Calu3 (cell line): ENCODE data around the gene HSPB1. TPM values are rescaled to one million over a fixed set of nuclear protein-coding genes. Genes with fewer than 3 reads are reported as not detected.

Experiments used
- BruUV-seq: library from RNA; stranded (reverse); fragments of 400-500 nt; replicated peaks from 2 replicates; lab custom pipeline; 2021; lab: Mats Ljungman, UMichigan
- CTCF ChIA-PET: fragments of 300-600 bp; sonication (Branson Sonifier 250); formaldehyde crosslinking; loops from one replicate; lab custom pipeline; 2022; ENCODE audit warnings: antibody characterized with exemption; lab: Charles Lee
- DNase-seq: peaks from one replicate; pipeline ENCODE4 v3.0.0; 2022
- H3K27ac Mint-ChIP-seq: one replicate; pipeline ENCODE4 v1.8.0; 2022; ENCODE audit warnings: mixed read lengths; ENCODE audit not compliant: unreplicated experiment
- H3K27me3 Mint-ChIP-seq: one replicate; pipeline ENCODE4 v1.8.0; 2022; ENCODE audit warnings: mixed read lengths; ENCODE audit not compliant: unreplicated experiment
- H3K36me3 Mint-ChIP-seq: one replicate; pipeline ENCODE4 v1.8.0; 2022; ENCODE audit warnings: mild to moderate bottlenecking, moderate library complexity, mixed read lengths; ENCODE audit not compliant: insufficient read depth, unreplicated experiment
- H3K4me1 Mint-ChIP-seq: one replicate; pipeline ENCODE4 v1.8.0; 2022; ENCODE audit warnings: mild to moderate bottlenecking, low read depth, mixed read lengths; ENCODE audit not compliant: unreplicated experiment
- H3K4me3 Mint-ChIP-seq: one replicate; pipeline ENCODE4 v1.8.0; 2022; ENCODE audit warnings: mild to moderate bottlenecking, low read depth, moderate library complexity, mixed read lengths; ENCODE audit not compliant: unreplicated experiment
- H3K9me3 Mint-ChIP-seq: one replicate; pipeline ENCODE4 v1.8.0; 2022; ENCODE audit warnings: low read depth, mixed read lengths; ENCODE audit not compliant: unreplicated experiment
- intact Hi-C: fragments of 100-400 bp; cut with micrococcal nuclease; formaldehyde crosslinking; loops from one replicate; pipeline ENCODE4 v1.10.0; 2022; ENCODE audit not compliant: unreplicated experiment
- total RNA-seq: library from RNA; stranded (reverse); gene quantifications from 2 replicates; pipeline ENCODE4 v1.2.3, GENCODE V29; 2022
- TF ChIP-seq, protein P1 (sequence below): fragments of 200-600 bp; IDR thresholded peaks from one replicate; pipeline ENCODE4 v1.8.0; 2022; ENCODE audit warnings: antibody characterized with exemption; ENCODE audit not compliant: unreplicated experiment

The HSPB1 gene
- total RNA-seq, 1 experiment from 2014 or later, result 72.7 TPM

DNA sequence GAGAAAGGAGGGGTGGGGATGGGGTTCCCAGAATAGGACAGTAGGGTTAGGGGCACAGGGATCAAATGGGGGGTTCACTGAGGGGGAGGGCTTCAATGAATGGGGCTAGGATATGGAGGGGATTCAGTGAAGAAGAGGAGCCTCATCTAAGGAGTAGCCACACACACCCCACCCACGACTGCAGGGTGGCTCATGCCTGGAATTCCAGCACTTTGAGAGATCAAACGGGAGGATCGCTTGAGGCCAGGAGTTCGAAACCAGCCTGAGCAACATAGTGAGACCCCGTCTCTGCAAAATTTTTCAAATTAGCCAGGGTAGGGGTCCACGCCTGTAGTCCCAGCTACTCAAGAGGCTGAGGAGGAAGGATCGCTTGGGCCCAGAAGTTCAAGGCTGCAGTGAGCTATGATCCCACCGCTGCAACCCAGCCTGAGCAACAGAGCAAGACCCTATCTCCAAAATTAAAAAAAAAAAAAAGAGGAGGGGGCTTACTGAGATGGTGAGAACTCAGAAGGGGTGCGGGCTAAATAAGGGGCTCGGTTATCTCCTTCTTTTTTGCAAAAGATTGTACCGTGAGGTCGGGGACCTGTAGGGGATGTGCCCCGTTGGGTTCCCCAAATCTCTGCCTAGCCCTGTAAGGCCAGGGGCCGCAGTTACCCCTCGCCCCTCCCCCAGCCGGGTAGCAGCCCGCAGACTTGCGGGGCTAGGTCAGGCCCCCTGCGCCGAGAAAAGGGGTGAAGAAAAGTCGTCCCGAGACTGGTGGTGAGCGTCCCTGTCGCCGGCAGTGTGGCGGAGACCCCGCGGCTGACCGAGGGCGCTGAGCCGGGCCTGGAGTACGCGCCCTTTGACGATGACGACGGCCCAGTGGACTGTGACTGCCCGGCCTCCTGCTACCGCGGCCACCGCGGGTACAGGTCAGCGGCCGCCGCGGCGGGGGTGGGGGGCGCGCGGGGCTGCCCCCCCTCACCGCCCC, 43.1 kb upstream of the HSPB1 start:
- Mint-ChIP-seq H3K4me3 (no peak overlapping the region), H3K9me3 (no peaks in the 10 kb centered on the region), H3K27me3 (peaks cover 49% of the 10 kb centered on the region), H3K36me3 (no peaks in the 10 kb centered on the region), H3K4me1 (no peaks in the 10 kb centered on the region), H3K27ac (no peak overlapping the region)
- TF ChIP-seq, protein P1, sequence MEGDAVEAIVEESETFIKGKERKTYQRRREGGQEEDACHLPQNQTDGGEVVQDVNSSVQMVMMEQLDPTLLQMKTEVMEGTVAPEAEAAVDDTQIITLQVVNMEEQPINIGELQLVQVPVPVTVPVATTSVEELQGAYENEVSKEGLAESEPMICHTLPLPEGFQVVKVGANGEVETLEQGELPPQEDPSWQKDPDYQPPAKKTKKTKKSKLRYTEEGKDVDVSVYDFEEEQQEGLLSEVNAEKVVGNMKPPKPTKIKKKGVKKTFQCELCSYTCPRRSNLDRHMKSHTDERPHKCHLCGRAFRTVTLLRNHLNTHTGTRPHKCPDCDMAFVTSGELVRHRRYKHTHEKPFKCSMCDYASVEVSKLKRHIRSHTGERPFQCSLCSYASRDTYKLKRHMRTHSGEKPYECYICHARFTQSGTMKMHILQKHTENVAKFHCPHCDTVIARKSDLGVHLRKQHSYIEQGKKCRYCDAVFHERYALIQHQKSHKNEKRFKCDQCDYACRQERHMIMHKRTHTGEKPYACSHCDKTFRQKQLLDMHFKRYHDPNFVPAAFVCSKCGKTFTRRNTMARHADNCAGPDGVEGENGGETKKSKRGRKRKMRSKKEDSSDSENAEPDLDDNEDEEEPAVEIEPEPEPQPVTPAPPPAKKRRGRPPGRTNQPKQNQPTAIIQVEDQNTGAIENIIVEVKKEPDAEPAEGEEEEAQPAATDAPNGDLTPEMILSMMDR, result no peak
- DNase-seq, result no peak
- intact Hi-C loops, result no loop called here
- no TSS peak for BruUV-seq
- CTCF ChIA-PET, result interaction anchor here (0.6 to 0.7 kb wide), 2 partner anchors 55 to 402 kb away, joined by 3 to 6 read pairs; no protein-coding TSS in a partner anchor

DNA sequence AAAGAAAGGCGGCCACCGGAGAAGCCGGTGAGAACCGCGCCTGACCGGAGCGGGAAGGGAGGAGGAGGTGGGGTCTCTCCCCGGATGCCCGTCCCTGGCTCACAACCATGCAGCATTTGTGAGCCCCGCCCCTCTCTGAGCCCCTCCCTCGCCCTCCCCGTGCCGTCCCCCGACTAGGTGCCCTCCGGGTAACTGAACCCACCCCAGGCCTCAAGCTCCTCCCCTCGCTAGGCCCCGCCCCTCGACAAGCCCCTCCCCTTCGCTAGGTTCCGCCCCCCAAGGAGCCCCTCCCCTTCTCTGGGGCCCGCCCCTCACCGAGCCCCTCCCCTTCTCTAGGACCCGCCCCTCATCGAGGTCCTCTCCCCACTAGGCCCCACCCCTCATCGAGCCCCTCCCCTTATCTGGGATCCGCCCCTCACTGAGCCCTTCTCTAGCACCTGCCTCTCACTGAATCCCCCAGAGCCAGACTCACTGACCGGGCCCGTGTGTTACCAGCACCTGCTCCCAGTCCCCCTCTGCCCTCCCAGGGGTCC, 42.2 kb upstream of the HSPB1 start:
- no TSS peak for BruUV-seq
- H3K9me3 Mint-ChIP-seq, result no peaks in the 10 kb centered on the region
- TF ChIP-seq, protein P1, result no peak
- peaks cover 41% of the 10 kb centered on the region for H3K27me3 Mint-ChIP-seq
- no peaks in the 10 kb centered on the region for H3K4me1 Mint-ChIP-seq
- CTCF ChIA-PET, result interaction anchor here (0.6 to 0.7 kb wide), 3 partner anchors 54 to 403 kb away, joined by 3 to 6 read pairs (median 3); no protein-coding TSS in a partner anchor
- H3K4me3 Mint-ChIP-seq, result no peak overlapping the region
- H3K36me3 Mint-ChIP-seq, result no peaks in the 10 kb centered on the region
- DNase-seq, result peak; percentile 23
- no peak overlapping the region for H3K27ac Mint-ChIP-seq
- intact Hi-C loops, result no loop called here

DNA sequence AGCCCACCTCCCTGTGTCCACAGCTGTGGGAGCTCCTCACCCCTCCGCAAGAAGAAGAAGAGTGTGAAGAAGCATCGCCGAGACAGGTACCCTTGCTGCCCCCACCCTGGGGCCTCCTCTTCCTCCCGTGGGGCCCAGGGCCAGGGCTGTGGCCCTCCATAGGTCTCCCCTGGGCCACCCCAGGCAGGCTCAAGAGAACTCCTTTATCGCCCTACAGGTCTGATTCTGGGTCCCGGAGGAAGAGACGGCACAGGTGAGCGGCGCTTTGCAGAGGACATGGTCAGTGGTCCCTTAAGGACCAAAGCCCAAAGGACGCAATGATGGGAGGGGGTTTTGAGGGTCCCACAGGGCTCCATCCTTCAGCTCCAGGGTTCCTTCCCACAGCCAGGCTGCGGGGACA, 41.1 kb upstream of the HSPB1 start:
- BruUV-seq, result no TSS peak
- no peaks in the 10 kb centered on the region for H3K9me3 Mint-ChIP-seq
- DNase-seq, result no peak
- peaks cover 30% of the 10 kb centered on the region for H3K27me3 Mint-ChIP-seq
- no peak overlapping the region for H3K27ac Mint-ChIP-seq
- intact Hi-C loops, result no loop called here
- H3K4me3 Mint-ChIP-seq, result no peak overlapping the region
- TF ChIP-seq, protein P1, result no peak
- no peaks in the 10 kb centered on the region for H3K4me1 Mint-ChIP-seq
- H3K36me3 Mint-ChIP-seq, result no peaks in the 10 kb centered on the region
- CTCF ChIA-PET, result no interaction called here

- no peaks in the 10 kb centered on the region for H3K4me1 Mint-ChIP-seq
- DNase-seq, result no peak
- H3K27me3 Mint-ChIP-seq, result peaks cover 24% of the 10 kb centered on the region
- no peaks in the 10 kb centered on the region for H3K36me3 Mint-ChIP-seq
- H3K27ac Mint-ChIP-seq, result no peak overlapping the region
- TF ChIP-seq, protein P1, result no peak
- H3K4me3 Mint-ChIP-seq, result no peak overlapping the region
- intact Hi-C loops, result loop anchor here (2.0 kb wide), 1 partner anchor 83 kb away; no protein-coding TSS in a partner anchor
- no peaks in the 10 kb centered on the region for H3K9me3 Mint-ChIP-seq
- CTCF ChIA-PET, result interaction anchor here (1.6 to 1.7 kb wide), 2 partner anchors 29 to 84 kb away, joined by 10 to 13 read pairs; no protein-coding TSS in a partner anchor
- no TSS peak for BruUV-seq
Measured at GRCh38 chr7:76261931-76262330, 40.5 kb upstream of the HSPB1 start.
